Astrocyte of the spinal cord (primary cell): ENCODE measurements around the gene GRIN3B.

Experiments used
- DNase-seq: peaks from one replicate; pipeline ENCODE4 v3.0.0; 2011; ENCODE audit warnings: low read depth, low spot score
- H3K4me3 ChIP-seq: 2 replicates; pipeline ENCODE4 v1.5.1; 2011; ENCODE audit warnings: low read depth, mild to moderate bottlenecking, low read length, moderate library complexity
- in situ Hi-C: cut with HindIII; loops from 2 replicates; pipeline ENCODE4 v1.10.0; 2017; ENCODE audit warnings: low sequenced_read_pairs
- TF ChIP-seq, protein P1 (sequence below): IDR thresholded peaks from 2 replicates; pipeline ENCODE4 v1.5.1; 2012; ENCODE audit warnings: low read depth, mild to moderate bottlenecking, low read length, inconsistent platforms

Gene GRIN3B

DNA sequence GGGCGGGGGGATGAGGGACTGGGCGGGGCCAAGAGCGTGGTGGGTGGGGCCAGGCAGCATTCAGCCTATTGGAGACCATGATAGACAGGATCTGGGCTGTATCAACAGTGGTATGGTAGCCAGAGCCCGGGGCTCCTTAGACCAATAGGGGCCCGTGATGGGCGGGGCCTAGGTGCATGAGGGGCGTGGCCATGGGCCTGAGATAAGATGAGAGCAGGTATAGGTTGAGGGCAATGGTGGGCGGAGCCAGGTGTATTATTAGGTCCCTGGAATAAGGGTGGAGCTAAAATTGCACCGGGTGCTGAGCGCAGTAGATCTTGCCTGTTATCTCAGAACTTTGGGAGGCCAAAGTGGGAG lies 45.0 kb downstream of the GRIN3B start:
- DNase-seq = no peak
- in situ Hi-C loops = no loop called here
- TF ChIP-seq, protein P1, sequence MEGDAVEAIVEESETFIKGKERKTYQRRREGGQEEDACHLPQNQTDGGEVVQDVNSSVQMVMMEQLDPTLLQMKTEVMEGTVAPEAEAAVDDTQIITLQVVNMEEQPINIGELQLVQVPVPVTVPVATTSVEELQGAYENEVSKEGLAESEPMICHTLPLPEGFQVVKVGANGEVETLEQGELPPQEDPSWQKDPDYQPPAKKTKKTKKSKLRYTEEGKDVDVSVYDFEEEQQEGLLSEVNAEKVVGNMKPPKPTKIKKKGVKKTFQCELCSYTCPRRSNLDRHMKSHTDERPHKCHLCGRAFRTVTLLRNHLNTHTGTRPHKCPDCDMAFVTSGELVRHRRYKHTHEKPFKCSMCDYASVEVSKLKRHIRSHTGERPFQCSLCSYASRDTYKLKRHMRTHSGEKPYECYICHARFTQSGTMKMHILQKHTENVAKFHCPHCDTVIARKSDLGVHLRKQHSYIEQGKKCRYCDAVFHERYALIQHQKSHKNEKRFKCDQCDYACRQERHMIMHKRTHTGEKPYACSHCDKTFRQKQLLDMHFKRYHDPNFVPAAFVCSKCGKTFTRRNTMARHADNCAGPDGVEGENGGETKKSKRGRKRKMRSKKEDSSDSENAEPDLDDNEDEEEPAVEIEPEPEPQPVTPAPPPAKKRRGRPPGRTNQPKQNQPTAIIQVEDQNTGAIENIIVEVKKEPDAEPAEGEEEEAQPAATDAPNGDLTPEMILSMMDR = no peak
- H3K4me3 ChIP-seq = no peak overlapping the region

DNA sequence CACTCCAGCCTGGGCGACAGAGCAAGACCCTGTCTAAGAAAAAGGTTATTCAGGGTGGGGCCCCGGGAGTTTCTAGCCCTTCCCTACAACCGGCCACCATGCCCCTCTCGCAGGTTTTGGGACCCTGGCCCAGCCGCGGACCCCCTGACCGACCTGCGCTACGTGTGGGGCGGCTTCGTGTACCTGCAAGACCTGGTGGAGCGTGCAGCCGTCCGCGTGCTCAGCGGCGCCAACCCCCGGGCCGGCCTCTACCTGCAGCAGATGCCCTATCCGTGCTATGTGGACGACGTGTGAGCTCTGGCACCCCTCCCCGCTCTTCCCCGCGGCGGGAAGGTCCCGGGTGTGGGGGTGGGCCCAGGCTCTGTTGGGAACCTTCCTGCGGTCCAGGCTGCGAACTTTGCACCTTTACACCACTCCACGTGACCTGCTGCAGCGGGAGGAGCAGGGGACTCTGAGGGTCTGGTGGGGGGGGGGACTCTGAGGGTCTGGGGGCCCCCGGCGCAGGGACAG lies 46.0 kb downstream of the GRIN3B start:
- no peak overlapping the region for H3K4me3 ChIP-seq
- DNase-seq = no peak
- in situ Hi-C loops = no loop called here
- TF ChIP-seq, protein P1 = no peak

DNA sequence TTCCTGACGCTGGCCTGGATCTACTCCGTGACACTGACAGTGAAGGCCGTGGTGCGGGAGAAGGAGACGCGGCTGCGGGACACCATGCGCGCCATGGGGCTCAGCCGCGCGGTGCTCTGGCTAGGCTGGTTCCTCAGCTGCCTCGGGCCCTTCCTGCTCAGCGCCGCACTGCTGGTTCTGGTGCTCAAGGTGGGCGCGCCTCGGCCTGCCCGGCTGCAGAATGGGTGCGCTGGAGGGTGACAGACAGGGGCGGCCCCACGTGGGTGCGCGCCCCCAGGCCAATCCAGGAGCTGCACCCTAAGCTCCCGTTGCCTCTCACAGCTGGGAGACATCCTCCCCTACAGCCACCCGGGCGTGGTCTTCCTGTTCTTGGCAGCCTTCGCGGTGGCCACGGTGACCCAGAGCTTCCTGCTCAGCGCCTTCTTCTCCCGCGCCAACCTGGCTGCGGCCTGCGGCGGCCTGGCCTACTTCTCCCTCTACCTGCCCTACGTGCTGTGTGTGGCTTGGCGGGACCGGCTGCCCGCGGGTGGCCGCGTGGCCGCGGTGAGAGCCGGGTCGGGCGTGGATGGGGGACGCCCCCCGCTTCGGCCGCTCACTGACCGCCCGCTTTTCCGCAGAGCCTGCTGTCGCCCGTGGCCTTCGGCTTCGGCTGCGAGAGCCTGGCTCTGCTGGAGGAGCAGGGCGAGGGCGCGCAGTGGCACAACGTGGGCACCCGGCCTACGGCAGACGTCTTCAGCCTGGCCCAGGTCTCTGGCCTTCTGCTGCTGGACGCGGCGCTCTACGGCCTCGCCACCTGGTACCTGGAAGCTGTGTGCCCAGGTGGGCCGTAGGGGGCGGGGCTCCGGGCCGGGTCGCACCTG lies 46.8 kb downstream of the GRIN3B start:
- no peak for DNase-seq
- TF ChIP-seq, protein P1 = no peak
- H3K4me3 ChIP-seq = no peak overlapping the region
- in situ Hi-C loops = no loop called here

DNA sequence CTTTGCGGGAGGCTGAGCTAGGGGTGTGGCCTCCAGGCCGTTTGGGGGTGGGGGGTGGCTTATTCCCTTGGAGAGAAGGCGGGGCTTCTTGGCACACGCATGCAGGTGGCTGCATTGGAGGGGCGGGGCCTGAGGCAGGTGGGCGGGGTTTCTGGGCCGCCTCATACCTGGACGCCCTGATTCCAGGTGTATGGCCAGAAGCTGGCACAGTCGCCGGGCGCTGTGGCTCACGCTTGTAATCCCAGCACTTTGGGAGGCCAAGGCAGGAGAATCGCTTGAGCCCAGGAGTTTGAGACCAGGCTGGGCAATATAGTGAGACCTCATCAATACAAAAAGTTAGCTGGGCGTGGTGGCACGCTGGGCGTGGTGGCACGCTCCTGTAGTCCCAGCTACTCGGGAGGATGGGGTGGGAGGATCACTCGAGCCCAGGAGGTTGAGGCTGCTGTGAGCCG lies 47.5 kb downstream of the GRIN3B start:
- TF ChIP-seq, protein P1 = no peak
- H3K4me3 ChIP-seq = no peak overlapping the region
- in situ Hi-C loops = no loop called here
- no peak for DNase-seq

DNA sequence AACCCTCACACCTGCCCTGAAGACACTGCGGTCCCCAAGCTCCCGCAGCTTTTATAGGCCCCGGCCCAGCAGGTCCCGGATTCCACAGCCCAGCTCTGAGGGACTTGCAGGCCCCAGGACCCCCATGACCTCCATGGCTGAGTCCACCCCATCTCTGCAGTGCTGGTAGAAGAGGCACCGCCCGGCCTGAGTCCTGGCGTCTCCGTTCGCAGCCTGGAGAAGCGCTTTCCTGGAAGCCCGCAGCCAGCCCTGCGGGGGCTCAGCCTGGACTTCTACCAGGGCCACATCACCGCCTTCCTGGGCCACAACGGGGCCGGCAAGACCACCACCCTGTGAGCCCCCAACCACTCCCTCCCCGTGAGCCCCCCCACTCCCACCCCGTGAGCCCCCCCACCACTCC lies 48.9 kb downstream of the GRIN3B start:
- no peak overlapping the region for H3K4me3 ChIP-seq
- no peak for DNase-seq
- in situ Hi-C loops = no loop called here
- TF ChIP-seq, protein P1 = no peak

DNA sequence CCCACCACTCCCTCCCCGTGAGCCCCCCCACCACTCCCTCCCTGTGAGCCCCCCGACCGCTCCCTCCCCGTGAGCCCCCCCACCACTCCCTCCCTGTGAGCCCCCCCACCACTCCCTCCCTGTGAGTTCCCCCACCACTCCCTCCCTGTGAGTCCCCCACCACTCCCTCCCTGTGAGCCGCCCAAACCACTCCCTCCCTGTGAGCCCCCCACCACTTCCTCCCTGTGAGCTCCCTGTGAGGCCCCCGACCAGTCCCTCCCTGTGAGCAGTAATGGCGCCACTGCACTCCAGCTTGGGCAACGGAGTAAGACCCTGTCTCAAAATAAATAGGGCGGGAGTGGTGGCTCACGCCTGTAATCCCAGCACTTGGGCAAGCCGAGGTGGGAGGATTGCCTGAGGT lies 49.6 kb downstream of the GRIN3B start:
- H3K4me3 ChIP-seq = no peak overlapping the region
- TF ChIP-seq, protein P1 = no peak
- in situ Hi-C loops = no loop called here
- DNase-seq = no peak
